ENCODE data around the gene P2RY14. TPM values are rescaled to one million over a fixed set of nuclear protein-coding genes. Genes with fewer than 3 reads are reported as not detected.
A peak's percentile ranks its signal among the peaks of the same experiment; 100 is the strongest.
"Not testable (repeated sequence)": the region's sequence is repeated elsewhere in the genome, so short reads cannot be mapped to it uniquely, and the experiment has no call there.

P2RY14 gene
- total RNA-seq, 4 donors from 2014 or later, result 3.0 to 14.2 (median 12.4) TPM

- Histone ChIP-seq H3K36me3 (no peaks in the 10 kb centered on the region), H3K4me3 (no peak overlapping the region), H3K9me3 (no peaks in the 10 kb centered on the region), H3K4me1 (no peaks in the 10 kb centered on the region), H3K27me3 (no peaks in the 10 kb centered on the region), H3K27ac (replicated peaks in 1 of 4) (no peak overlapping the region)
- TF ChIP-seq POLR2AphosphoS5 (IDR thresholded peaks at IDR 0.05) (no peak), POLR2A (IDR thresholded peaks at IDR 0.05; ENCODE audit: low read depth) (no peak), EP300 (IDR thresholded peaks at IDR 0.05) (no peak)
- TF ChIP-seq, protein P1, sequence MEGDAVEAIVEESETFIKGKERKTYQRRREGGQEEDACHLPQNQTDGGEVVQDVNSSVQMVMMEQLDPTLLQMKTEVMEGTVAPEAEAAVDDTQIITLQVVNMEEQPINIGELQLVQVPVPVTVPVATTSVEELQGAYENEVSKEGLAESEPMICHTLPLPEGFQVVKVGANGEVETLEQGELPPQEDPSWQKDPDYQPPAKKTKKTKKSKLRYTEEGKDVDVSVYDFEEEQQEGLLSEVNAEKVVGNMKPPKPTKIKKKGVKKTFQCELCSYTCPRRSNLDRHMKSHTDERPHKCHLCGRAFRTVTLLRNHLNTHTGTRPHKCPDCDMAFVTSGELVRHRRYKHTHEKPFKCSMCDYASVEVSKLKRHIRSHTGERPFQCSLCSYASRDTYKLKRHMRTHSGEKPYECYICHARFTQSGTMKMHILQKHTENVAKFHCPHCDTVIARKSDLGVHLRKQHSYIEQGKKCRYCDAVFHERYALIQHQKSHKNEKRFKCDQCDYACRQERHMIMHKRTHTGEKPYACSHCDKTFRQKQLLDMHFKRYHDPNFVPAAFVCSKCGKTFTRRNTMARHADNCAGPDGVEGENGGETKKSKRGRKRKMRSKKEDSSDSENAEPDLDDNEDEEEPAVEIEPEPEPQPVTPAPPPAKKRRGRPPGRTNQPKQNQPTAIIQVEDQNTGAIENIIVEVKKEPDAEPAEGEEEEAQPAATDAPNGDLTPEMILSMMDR (IDR thresholded peaks at IDR 0.05), result no peak
- DNase-seq (ENCODE audit: extremely low spot score), result no peak
- intact Hi-C loops (cut with DNase I), result no loop called here
- WGBS, result 95% methylated on average over 2 of the region's 2 CpGs
Observed at GRCh38 chr3:151178208-151178845, 100.0 kb downstream of the P2RY14 start.

DNA sequence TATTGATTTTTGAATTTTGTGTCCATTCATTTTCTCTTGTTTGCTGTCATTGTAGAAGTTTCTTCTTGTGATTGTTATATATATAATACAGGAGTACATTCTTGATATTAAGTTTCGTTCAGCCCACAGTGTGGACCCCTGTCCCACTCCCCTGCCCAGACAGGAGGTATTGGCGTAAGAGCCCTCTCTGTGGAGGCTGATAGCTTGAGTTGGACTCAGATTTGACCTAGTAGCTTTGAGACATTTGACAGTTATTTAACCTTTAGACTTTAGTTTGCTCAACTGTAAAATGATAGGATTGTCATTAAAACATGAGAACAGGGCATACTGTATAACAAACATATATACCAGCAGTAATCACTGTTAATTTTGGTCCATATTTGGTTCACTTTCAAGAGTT is 102.4 kb downstream of the P2RY14 start:
- no peak overlapping the region for H3K27ac ChIP-seq (replicated peaks in 1 of 4)
- no peaks in the 10 kb centered on the region for H3K36me3 ChIP-seq
- no peaks in the 10 kb centered on the region for H3K4me1 ChIP-seq
- DNase-seq (ENCODE audit: extremely low spot score), result no peak
- no peaks in the 10 kb centered on the region for H3K27me3 ChIP-seq
- H3K4me3 ChIP-seq, result no peak overlapping the region
- intact Hi-C loops (cut with DNase I), result no loop called here
- H3K9me3 ChIP-seq, result no peaks in the 10 kb centered on the region
- TF ChIP-seq, protein P1 (IDR thresholded peaks at IDR 0.05), result no peak
- TF ChIP-seq POLR2AphosphoS5 (IDR thresholded peaks at IDR 0.05) (no peak), POLR2A (IDR thresholded peaks at IDR 0.05; ENCODE audit: low read depth) (no peak), EP300 (IDR thresholded peaks at IDR 0.05) (no peak)
- WGBS, result 91% methylated on average over 2 of the region's 2 CpGs

GRCh38 chr3:151174351-151174750 is 104.0 kb downstream of the P2RY14 start:
- DNase-seq (ENCODE audit: extremely low spot score), result no peak
- Histone ChIP-seq H3K9me3 (no peaks in the 10 kb centered on the region), H3K27me3 (no peaks in the 10 kb centered on the region), H3K4me3 (no peak overlapping the region), H3K36me3 (no peaks in the 10 kb centered on the region), H3K27ac (replicated peaks in 1 of 4) (no peak overlapping the region), H3K4me1 (no peaks in the 10 kb centered on the region)
- intact Hi-C loops (cut with DNase I), result no loop called here
- 61% methylated on average over 2 of the region's 2 CpGs for WGBS
- no peak for TF ChIP-seq EP300 (IDR thresholded peaks at IDR 0.05)
- TF ChIP-seq, protein P1 (IDR thresholded peaks at IDR 0.05), result no peak
- TF ChIP-seq POLR2A (IDR thresholded peaks at IDR 0.05; ENCODE audit: low read depth), result no peak
- TF ChIP-seq POLR2AphosphoS5 (IDR thresholded peaks at IDR 0.05), result no peak

DNA sequence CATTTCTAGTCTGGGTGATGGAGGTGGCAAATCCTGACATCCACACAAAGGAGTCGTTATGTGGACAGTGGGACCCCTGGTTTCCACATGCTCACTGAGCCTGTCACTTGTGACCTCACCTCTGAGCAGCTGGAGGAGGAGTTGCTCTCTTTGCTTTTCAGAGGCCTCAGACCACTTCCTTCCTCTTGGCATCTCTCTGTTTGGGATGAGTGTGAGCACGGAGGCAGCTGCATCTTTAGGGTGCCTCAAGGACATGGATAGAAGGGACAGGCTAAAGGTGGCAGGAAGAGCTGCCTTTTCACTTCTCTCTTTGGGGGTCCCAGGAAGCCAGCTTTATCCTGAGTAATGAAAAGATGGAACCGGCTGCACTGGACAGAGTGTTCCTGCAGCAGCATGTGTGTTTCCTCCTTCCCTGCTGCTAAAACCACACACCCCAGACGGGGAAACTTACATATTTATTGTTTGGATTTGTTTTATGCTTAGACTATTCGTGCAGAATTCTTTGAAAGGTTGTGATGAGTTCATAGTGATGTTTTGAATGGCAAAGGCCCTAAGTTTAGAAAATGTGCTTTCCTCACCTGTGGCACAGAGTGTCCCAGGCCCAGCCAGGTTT is 107.1 kb downstream of the P2RY14 start:
- no peak overlapping the region for H3K4me3 ChIP-seq
- peak overlapping the region in 2 of 4 donors; percentile 48 to 57 for H3K27ac ChIP-seq (replicated peaks in 1 of 4)
- peaks cover 0 to 5% (median 0%) of the 10 kb centered on the region in 4 donors for H3K4me1 ChIP-seq
- TF ChIP-seq POLR2A (IDR thresholded peaks at IDR 0.05; ENCODE audit: low read depth) (no peak), POLR2AphosphoS5 (IDR thresholded peaks at IDR 0.05) (no peak), EP300 (IDR thresholded peaks at IDR 0.05) (no peak)
- TF ChIP-seq, protein P1 (IDR thresholded peaks at IDR 0.05), result no peak
- no peaks in the 10 kb centered on the region for H3K9me3 ChIP-seq
- intact Hi-C loops (cut with DNase I), result no loop called here
- H3K27me3 ChIP-seq, result no peaks in the 10 kb centered on the region
- H3K36me3 ChIP-seq, result no peaks in the 10 kb centered on the region
- 67% methylated on average over 5 of the region's 5 CpGs for WGBS
- DNase-seq (ENCODE audit: extremely low spot score), result no peak

GRCh38 chr3:151169948-151170679 is 108.2 kb downstream of the P2RY14 start:
- H3K4me3 ChIP-seq; H3K27me3 ChIP-seq; H3K36me3 ChIP-seq; H3K4me1 ChIP-seq; DNase-seq (ENCODE audit: extremely low spot score); H3K9me3 ChIP-seq: not testable (repeated sequence)
- intact Hi-C loops (cut with DNase I), result loop anchor here (2.0 to 10.0 kb wide), 3 partner anchors 57 to 665 kb away; no protein-coding TSS in a partner anchor
- H3K27ac ChIP-seq (replicated peaks in 1 of 4), result peak overlapping the region in 3 of 4 donors; percentile 24 to 57 (median 48)
- 75% methylated on average over 9 of the region's 9 CpGs for WGBS

All from esophagus muscularis mucosa (tissue), 4 donors.